ENCODE measurements around the gene SV2B.

The SV2B gene

GRCh38 chr15:91153954-91154353 lies 53.9 kb downstream of the SV2B start:
- no peak for TF ChIP-seq CTCF (IDR thresholded peaks at IDR 0.05)

GRCh38 chr15:91156175-91156726 lies 56.2 kb downstream of the SV2B start:
- no peak for TF ChIP-seq CTCF (IDR thresholded peaks at IDR 0.05)

- no peak for TF ChIP-seq CTCF (IDR thresholded peaks at IDR 0.05)
Observed at GRCh38 chr15:91158415-91159394, 58.6 kb downstream of the SV2B start.

- TF ChIP-seq CTCF (IDR thresholded peaks at IDR 0.05): no peak
Observed at GRCh38 chr15:91165850-91166249, 65.8 kb downstream of the SV2B start.

- no peak for TF ChIP-seq CTCF (IDR thresholded peaks at IDR 0.05)
Observed at GRCh38 chr15:91168457-91168856, 68.4 kb downstream of the SV2B start.

GRCh38 chr15:91171334-91171733 lies 71.3 kb downstream of the SV2B start:
- no peak for TF ChIP-seq CTCF (IDR thresholded peaks at IDR 0.05)

GRCh38 chr15:91182101-91182500 lies 82.0 kb downstream of the SV2B start:
- no peak for TF ChIP-seq CTCF (IDR thresholded peaks at IDR 0.05)

Data from LNCAP (cell line).